ENCODE measurements around the gene C1orf35. TPM values are rescaled to one million over a fixed set of nuclear protein-coding genes. Genes with fewer than 3 reads are reported as not detected.
A peak's percentile ranks its signal among the peaks of the same experiment; 100 is the strongest.

Gene C1orf35
- total RNA-seq, 1 donor from 2014 or later, result 17.1 TPM

DNA sequence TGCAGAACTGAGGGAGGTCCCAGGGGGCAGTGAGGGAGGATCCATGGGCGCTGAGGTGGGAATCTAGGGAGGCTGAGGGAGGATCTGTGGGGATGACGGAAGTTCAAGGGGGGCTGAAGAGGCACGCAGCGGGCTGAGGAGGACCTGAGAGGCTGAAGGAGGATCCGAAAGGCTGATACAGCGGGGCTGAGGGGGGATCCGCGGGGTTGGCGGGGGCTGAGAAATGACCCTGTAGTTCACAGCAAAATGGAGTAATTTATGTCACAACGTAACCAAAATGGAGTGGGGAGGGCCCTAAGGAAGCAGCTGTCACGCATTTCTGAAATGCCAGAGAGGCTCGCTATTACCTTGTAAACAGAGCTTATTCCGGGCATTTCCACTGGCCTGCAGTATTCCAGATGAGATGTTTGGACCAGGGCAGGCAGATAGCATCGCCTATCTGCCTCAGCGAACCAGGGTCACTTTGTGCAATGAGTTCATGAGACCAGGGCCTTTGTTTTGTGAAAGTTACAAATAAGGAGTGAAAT lies 6.9 kb upstream of the C1orf35 start:
- DNase-seq (ENCODE audit: low read depth) (no peak), FAIRE-seq (no peak)
- peak overlapping the region; percentile 97 for H3K4me3 ChIP-seq (ENCODE audit: low read depth, low read length)
- H3K27me3 ChIP-seq (ENCODE audit: control insufficient read depth, insufficient read depth, low read length), result no peaks in the 10 kb centered on the region
- TF ChIP-seq, protein P1, sequence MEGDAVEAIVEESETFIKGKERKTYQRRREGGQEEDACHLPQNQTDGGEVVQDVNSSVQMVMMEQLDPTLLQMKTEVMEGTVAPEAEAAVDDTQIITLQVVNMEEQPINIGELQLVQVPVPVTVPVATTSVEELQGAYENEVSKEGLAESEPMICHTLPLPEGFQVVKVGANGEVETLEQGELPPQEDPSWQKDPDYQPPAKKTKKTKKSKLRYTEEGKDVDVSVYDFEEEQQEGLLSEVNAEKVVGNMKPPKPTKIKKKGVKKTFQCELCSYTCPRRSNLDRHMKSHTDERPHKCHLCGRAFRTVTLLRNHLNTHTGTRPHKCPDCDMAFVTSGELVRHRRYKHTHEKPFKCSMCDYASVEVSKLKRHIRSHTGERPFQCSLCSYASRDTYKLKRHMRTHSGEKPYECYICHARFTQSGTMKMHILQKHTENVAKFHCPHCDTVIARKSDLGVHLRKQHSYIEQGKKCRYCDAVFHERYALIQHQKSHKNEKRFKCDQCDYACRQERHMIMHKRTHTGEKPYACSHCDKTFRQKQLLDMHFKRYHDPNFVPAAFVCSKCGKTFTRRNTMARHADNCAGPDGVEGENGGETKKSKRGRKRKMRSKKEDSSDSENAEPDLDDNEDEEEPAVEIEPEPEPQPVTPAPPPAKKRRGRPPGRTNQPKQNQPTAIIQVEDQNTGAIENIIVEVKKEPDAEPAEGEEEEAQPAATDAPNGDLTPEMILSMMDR (IDR thresholded peaks at IDR 0.05; ENCODE audit: insufficient read depth, low read length, severe bottlenecking), result no peak
- peaks cover 4% of the 10 kb centered on the region for H3K36me3 ChIP-seq (ENCODE audit: control insufficient read depth, insufficient read depth, low read length)

GRCh38 chr1:228109073-228109961 lies 6.2 kb upstream of the C1orf35 start, which contains the start of gene MRPL55:
Gene MRPL55, minus strand, starts transcription at chr1:228109299. Its CDS starts 1,039 bp downstream, at chr1:228108260.
- DNase-seq (ENCODE audit: low read depth), result peak; percentile 91
- FAIRE-seq, result no peak

DNA sequence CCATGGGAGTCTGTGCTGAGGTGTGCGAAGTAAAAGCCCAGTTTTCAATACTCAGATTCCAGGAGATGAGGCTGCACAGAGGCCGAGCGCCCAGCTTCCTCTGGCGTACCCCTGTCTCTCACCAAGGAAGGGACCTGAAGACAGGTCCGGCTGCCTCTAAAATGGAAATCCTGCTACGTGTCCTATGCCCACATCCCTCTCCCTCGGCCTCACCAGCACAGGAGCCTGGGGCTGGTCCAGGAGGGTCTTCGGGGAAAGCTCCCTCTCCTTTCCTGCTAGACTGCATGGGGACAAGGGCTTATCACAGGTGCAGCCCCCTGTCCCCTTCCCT lies 5.6 kb upstream of the C1orf35 start:
- TF ChIP-seq, protein P1 (IDR thresholded peaks at IDR 0.05; ENCODE audit: insufficient read depth, low read length, severe bottlenecking), result no peak
- no peak for FAIRE-seq
- Histone ChIP-seq H3K27me3 (ENCODE audit: control insufficient read depth, insufficient read depth, low read length) (no peaks in the 10 kb centered on the region), H3K36me3 (ENCODE audit: control insufficient read depth, insufficient read depth, low read length) (peaks cover 4% of the 10 kb centered on the region), H3K4me3 (ENCODE audit: low read depth, low read length) (peak overlapping the region; percentile 97)
- DNase-seq (ENCODE audit: low read depth), result no peak

More at GRCh38 chr1:228109073-228109961, 6.2 kb upstream of the C1orf35 start, which contains the start of gene MRPL55:
- Histone ChIP-seq H3K4me3 (ENCODE audit: low read depth, low read length) (peak within 1 kb of the TSS; percentile 97), H3K36me3 (ENCODE audit: control insufficient read depth, insufficient read depth, low read length) (peaks cover 4% of the 10 kb centered on the region), H3K27me3 (ENCODE audit: control insufficient read depth, insufficient read depth, low read length) (no peaks in the 10 kb centered on the region)
- TF ChIP-seq, protein P1 (IDR thresholded peaks at IDR 0.05; ENCODE audit: insufficient read depth, low read length, severe bottlenecking), result peak; percentile 17

- Histone ChIP-seq H3K27me3 (ENCODE audit: control insufficient read depth, insufficient read depth, low read length) (no peaks in the 10 kb centered on the region), H3K36me3 (ENCODE audit: control insufficient read depth, insufficient read depth, low read length) (peaks cover 4% of the 10 kb centered on the region), H3K4me3 (ENCODE audit: low read depth, low read length) (peak overlapping the region; percentile 97)
- TF ChIP-seq, protein P1 (IDR thresholded peaks at IDR 0.05; ENCODE audit: insufficient read depth, low read length, severe bottlenecking), result no peak
- DNase-seq (ENCODE audit: low read depth) (no peak), FAIRE-seq (no peak)
These were observed 5.0 kb upstream of the C1orf35 start for GRCh38 chr1:228108055-228108690.

DNA sequence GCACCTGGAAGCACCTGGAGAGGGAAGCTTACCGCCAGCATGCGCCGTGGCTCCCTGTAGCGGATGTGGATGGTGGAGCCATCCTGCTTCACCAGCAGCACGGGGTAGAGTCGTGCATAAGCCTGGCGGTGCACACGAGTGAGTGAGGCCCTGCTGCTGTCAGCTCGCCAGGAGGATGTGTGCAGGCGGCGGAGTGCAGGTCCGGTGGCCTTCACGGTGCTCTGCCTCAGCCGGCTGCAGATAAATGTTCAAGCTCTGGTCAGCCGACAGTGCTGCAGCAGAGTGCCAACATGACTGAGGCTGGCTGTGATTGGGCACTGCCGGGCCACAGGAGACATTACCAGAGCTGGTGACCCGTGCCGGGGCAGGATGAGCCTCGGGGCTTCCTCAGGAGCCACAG lies 4.5 kb upstream of the C1orf35 start:
- DNase-seq (ENCODE audit: low read depth) (no peak), FAIRE-seq (no peak)
- Histone ChIP-seq H3K27me3 (ENCODE audit: control insufficient read depth, insufficient read depth, low read length) (no peaks in the 10 kb centered on the region), H3K36me3 (ENCODE audit: control insufficient read depth, insufficient read depth, low read length) (peaks cover 4% of the 10 kb centered on the region), H3K4me3 (ENCODE audit: low read depth, low read length) (no peak overlapping the region)
- TF ChIP-seq, protein P1 (IDR thresholded peaks at IDR 0.05; ENCODE audit: insufficient read depth, low read length, severe bottlenecking), result no peak

All from bronchial epithelial cell (primary cell).